Nephron (organoid): ENCODE data around the gene AP1G2.

Experiments used
- H3K27ac Mint-ChIP-seq, 3 experiments: 2 replicates each; pipeline ENCODE4 v1.8.0; 2020; ENCODE audit warnings: mixed read lengths in 3 of 3, mild to moderate bottlenecking in 2 of 3, moderate library complexity in 1 of 3
- H3K27me3 Mint-ChIP-seq: 2 replicates; pipeline ENCODE4 v1.8.0; 2021; ENCODE audit warnings: low read depth, mild to moderate bottlenecking, moderate library complexity, mixed read lengths
- H3K36me3 Mint-ChIP-seq: 2 replicates; pipeline ENCODE4 v1.8.0; 2020; ENCODE audit warnings: low read depth, mixed read lengths
- H3K4me1 Mint-ChIP-seq: 2 replicates; pipeline ENCODE4 v1.8.0; 2020; ENCODE audit warnings: mixed read lengths
- H3K4me3 Mint-ChIP-seq, 3 experiments: 2 replicates each; pipeline ENCODE4 v1.8.0; 2020; ENCODE audit warnings: mild to moderate bottlenecking in 3 of 3, mixed read lengths in 3 of 3, moderate library complexity in 2 of 3
- H3K9me3 Mint-ChIP-seq: 2 replicates; pipeline ENCODE4 v1.8.0; 2020; ENCODE audit warnings: mixed read lengths
- CTCF ChIP-seq, 3 experiments: fragments of 200-600 bp; sonication (generic); IDR thresholded peaks; one replicate each; pipeline ENCODE4 v1.5.0; 2021; ENCODE audit warnings: antibody characterized with exemption in 3 of 3; ENCODE audit not compliant: unreplicated experiment in 3 of 3

AP1G2 gene

GRCh38 chr14:23605931-23606585, 38.5 kb upstream of the AP1G2 start:
- Mint-ChIP-seq H3K36me3 (no peaks in the 10 kb centered on the region), H3K4me1 (no peaks in the 10 kb centered on the region), H3K9me3 (no peaks in the 10 kb centered on the region), H3K27ac (no peak overlapping the region), H3K4me3 (no peak overlapping the region), H3K27me3 (peaks cover 13% of the 10 kb centered on the region)
- no peak for TF ChIP-seq CTCF (IDR thresholded peaks at IDR 0.05; ENCODE audit: unreplicated experiment in 3 of 3)

- Mint-ChIP-seq H3K9me3 (no peaks in the 10 kb centered on the region), H3K36me3 (no peaks in the 10 kb centered on the region), H3K27me3 (peaks cover 9% of the 10 kb centered on the region), H3K27ac (no peak overlapping the region), H3K4me3 (no peak overlapping the region), H3K4me1 (no peaks in the 10 kb centered on the region)
- no peak for TF ChIP-seq CTCF (IDR thresholded peaks at IDR 0.05; ENCODE audit: unreplicated experiment in 3 of 3)
These were observed 37.1 kb upstream of the AP1G2 start for GRCh38 chr14:23604675-23605170.

- Mint-ChIP-seq H3K27ac (no peak overlapping the region), H3K27me3 (peaks cover 4% of the 10 kb centered on the region), H3K36me3 (no peaks in the 10 kb centered on the region), H3K9me3 (peaks cover 3% of the 10 kb centered on the region), H3K4me3 (no peak overlapping the region), H3K4me1 (no peaks in the 10 kb centered on the region)
- no peak for TF ChIP-seq CTCF (IDR thresholded peaks at IDR 0.05; ENCODE audit: unreplicated experiment in 3 of 3)
These were observed 36.6 kb upstream of the AP1G2 start for GRCh38 chr14:23604148-23604547.

- Mint-ChIP-seq H3K36me3 (no peaks in the 10 kb centered on the region), H3K9me3 (peaks cover 3% of the 10 kb centered on the region), H3K27me3 (peaks cover 3% of the 10 kb centered on the region), H3K27ac (no peak overlapping the region), H3K4me1 (no peaks in the 10 kb centered on the region), H3K4me3 (no peak overlapping the region)
- no peak for TF ChIP-seq CTCF (IDR thresholded peaks at IDR 0.05; ENCODE audit: unreplicated experiment in 3 of 3)
These were observed 35.5 kb upstream of the AP1G2 start for GRCh38 chr14:23603103-23603502.

- H3K4me1 Mint-ChIP-seq: no peaks in the 10 kb centered on the region
- H3K4me3 Mint-ChIP-seq: no peak overlapping the region
These were observed 34.8 kb upstream of the AP1G2 start for GRCh38 chr14:23602181-23603095.

More at GRCh38 chr14:23602181-23603095, 34.8 kb upstream of the AP1G2 start:
- Mint-ChIP-seq H3K27me3 (peaks cover 3% of the 10 kb centered on the region), H3K9me3 (peaks cover 3% of the 10 kb centered on the region), H3K36me3 (no peaks in the 10 kb centered on the region), H3K27ac (no peak overlapping the region)
- TF ChIP-seq CTCF (IDR thresholded peaks at IDR 0.05; ENCODE audit: unreplicated experiment in 3 of 3): no peak
